ENCODE data around the gene DDX10.

Gene DDX10

DNA sequence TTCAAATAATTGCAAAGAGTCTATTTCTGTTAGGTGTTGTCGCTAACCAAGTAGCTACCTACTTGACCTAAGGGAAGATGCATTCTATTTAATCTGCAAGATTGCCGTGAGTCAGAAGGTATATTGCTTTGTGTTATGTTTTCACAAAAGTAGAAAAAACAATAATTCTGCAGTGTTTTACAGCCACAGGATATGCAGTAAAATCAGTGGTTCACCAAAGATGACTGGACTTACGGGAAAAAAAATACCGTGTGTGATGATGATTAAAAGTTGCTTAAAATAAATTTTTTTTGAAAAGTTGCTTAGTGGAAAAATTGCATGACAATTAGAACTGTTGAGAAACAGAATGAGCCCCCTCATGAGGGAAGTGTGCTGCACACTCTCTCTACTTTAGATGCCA is 209.1 kb downstream of the DDX10 start:
- no peak for TF ChIP-seq CTCF (IDR thresholded peaks at IDR 0.05; ENCODE audit: insufficient read depth, low read depth, low read length, missing control alignments)

DNA sequence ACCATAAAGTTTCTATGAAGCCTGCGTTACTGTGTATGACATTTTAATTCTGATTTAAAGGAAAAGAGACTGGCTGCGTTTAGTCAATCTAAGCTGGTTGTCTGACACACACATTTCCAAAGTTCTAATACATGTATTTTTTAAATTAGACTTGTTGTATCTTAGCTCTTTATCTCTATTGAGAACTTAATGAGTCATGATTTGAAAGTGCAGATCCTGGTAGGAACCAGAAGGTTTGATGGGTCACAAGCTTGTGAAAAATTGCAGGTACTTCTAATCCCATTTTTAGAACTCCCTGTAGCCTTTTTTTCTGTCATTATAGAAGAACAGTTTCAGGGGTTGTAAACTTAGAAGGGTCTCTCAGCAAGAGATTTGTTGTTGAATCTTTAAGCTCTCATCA is 210.3 kb downstream of the DDX10 start:
- TF ChIP-seq CTCF (IDR thresholded peaks at IDR 0.05; ENCODE audit: insufficient read depth, low read depth, low read length, missing control alignments): no peak
- H3K4me3 ChIP-seq (ENCODE audit: low read length): no peak overlapping the region
- DNase-seq (ENCODE audit: low read depth): no peak

More for the DNA sequence above, 209.1 kb downstream of the DDX10 start:
- DNase-seq (ENCODE audit: low read depth): no peak
- H3K4me3 ChIP-seq (ENCODE audit: low read length): no peak overlapping the region

DNA sequence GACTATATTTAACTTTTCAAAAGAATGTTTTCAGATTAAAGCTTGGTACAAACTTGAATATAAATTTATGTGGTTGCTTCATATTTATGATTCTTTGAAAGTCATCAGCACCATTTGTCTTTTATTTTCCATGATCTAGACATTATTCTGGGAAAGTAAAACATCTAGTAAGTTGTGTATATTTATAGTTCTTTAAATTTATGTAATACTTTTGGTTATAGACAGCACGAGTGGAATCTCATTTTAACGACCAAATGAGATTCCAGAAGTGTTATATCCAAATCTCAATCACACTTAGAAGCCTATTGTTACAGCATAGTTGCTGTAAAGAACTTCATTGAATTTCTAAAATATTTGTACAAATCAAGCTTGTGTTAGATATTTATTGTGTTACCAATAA is 212.3 kb downstream of the DDX10 start:
- H3K4me3 ChIP-seq (ENCODE audit: low read length): no peak overlapping the region
- TF ChIP-seq CTCF (IDR thresholded peaks at IDR 0.05; ENCODE audit: insufficient read depth, low read depth, low read length, missing control alignments): no peak
- DNase-seq (ENCODE audit: low read depth): no peak

- no peak overlapping the region for H3K4me3 ChIP-seq (ENCODE audit: low read length)
- no peak for TF ChIP-seq CTCF (IDR thresholded peaks at IDR 0.05; ENCODE audit: insufficient read depth, low read depth, low read length, missing control alignments)
- no peak for DNase-seq (ENCODE audit: low read depth)
These were observed 215.6 kb downstream of the DDX10 start for GRCh38 chr11:108880510-108880909.

- DNase-seq (ENCODE audit: low read depth): peak; percentile 11
- TF ChIP-seq CTCF (IDR thresholded peaks at IDR 0.05; ENCODE audit: insufficient read depth, low read depth, low read length, missing control alignments): no peak
- no peak overlapping the region for H3K4me3 ChIP-seq (ENCODE audit: low read length)
These were observed 216.3 kb downstream of the DDX10 start for GRCh38 chr11:108881131-108881530.

DNA sequence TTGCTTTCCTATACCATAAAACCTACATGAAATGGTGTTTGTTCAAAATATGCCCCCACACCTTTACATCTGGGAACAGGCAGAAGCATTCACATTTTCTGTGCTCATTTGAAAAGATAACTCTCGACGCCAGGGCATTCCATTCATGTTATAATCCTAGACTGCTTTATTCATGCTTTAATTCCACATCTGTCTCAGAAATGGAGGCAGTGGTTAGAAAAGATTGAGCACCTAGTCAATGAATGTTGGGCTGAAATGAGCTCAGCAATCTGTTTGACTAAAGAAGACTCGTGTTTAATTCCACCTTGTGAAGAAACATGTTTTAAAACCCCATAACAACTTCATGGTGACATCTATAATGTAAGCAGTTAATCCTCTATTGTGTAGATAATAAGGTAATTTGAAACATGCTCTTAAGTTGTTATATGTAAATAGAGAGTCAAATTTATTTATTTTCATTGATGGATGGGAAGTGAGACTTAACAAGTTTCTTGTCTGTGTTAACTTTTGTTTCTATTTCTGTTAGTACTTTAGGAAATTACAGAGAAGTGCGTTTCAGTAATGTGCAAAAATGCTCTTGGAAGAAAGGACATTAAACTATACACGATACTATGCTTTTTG is 217.5 kb downstream of the DDX10 start:
- no peak for DNase-seq (ENCODE audit: low read depth)
- no peak for TF ChIP-seq CTCF (IDR thresholded peaks at IDR 0.05; ENCODE audit: insufficient read depth, low read depth, low read length, missing control alignments)
- H3K4me3 ChIP-seq (ENCODE audit: low read length): no peak overlapping the region

DNA sequence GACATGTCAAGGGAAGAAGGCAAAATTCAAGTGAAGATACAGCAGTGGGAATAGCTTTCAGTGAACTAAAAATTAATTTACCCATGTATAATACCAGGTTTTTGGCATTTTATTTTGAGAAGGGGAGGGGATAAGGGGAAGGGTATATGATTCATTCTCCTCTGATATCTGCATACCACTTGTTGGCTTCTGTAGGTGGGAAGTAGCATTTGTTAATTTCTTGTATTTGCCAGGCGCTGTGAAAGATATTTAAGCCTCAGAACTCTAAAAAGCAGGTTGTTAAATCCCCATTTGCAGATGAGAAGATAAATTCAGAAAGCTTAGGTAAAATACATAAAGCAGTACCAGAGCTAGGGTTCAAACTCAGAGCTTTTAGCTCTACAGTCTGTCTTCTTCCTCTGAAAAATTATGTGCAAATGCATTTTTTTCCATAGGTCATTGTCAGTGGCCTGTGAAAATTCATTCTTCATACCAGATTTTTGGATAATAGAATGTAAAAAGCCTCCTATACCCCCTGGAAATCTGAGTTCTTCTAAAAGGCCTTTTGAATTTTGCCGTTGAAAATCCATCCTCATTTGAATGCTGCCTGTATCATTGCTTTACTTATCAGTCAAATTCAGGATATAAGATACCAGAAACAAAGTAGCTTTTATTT is 221.3 kb downstream of the DDX10 start:
- DNase-seq (ENCODE audit: low read depth): no peak
- H3K4me3 ChIP-seq (ENCODE audit: low read length): no peak overlapping the region
- no peak for TF ChIP-seq CTCF (IDR thresholded peaks at IDR 0.05; ENCODE audit: insufficient read depth, low read depth, low read length, missing control alignments)

Measured in epithelial cell of esophagus (primary cell).